Vagina (tissue), 2 donors: ENCODE data around the gene ITIH5.

Experiments used
- POLR2A ChIP-seq, 2 donors: fragments of 450-650 bp; IDR thresholded peaks; one replicate each; pipeline ENCODE4 v1.6.1; 2017; ENCODE audit warnings: antibody characterized with exemption in 2 of 2, mild to moderate bottlenecking in 2 of 2, moderate library complexity in 2 of 2
- TF ChIP-seq, protein P1 (sequence below), 3 experiments: fragments of 450-650 bp in 2 of 3; fragments of 200-600 bp in 1 of 3; sonication (generic) in 1 of 3; IDR thresholded peaks; one replicate each; pipeline ENCODE4 v1.5.1; 2017 to 2019; ENCODE audit warnings: antibody characterized with exemption in 3 of 3, mild to moderate bottlenecking in 2 of 3, moderate library complexity in 2 of 3

DNA sequence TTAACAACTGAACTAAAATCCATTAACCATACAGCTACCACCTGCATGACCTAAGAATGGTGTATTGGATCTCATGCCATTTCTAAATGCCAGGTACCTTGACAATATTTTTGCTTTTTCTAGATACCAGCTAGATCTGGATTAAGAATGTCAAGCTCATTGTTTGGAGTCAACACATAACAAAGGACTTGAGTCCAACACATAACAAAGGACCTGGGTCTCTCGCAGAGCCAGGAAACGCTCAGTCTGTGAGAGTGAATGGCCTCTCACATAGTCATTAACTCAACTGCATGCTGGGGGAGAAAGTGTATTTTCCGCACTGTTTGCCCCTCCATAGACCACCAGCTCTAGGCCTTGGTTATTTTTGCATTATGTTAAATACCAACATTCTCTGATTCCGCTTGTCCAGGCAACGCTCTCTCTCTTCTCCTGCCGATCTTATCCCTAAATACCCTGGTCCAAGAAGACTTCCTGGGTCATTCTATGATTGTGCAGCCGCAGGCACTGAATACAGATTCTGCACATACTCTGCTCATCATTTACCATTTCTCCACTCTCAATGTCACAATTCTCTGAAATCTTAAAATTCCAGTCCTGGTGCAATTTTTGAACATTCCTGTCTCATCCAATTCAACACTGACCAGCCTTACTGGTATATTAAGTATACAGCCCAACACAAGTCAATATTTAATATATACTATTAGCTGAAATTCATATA is 31.2 kb downstream of the ITIH5 start:
- no peak for TF ChIP-seq POLR2A (IDR thresholded peaks at IDR 0.05)
- TF ChIP-seq, protein P1, sequence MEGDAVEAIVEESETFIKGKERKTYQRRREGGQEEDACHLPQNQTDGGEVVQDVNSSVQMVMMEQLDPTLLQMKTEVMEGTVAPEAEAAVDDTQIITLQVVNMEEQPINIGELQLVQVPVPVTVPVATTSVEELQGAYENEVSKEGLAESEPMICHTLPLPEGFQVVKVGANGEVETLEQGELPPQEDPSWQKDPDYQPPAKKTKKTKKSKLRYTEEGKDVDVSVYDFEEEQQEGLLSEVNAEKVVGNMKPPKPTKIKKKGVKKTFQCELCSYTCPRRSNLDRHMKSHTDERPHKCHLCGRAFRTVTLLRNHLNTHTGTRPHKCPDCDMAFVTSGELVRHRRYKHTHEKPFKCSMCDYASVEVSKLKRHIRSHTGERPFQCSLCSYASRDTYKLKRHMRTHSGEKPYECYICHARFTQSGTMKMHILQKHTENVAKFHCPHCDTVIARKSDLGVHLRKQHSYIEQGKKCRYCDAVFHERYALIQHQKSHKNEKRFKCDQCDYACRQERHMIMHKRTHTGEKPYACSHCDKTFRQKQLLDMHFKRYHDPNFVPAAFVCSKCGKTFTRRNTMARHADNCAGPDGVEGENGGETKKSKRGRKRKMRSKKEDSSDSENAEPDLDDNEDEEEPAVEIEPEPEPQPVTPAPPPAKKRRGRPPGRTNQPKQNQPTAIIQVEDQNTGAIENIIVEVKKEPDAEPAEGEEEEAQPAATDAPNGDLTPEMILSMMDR (IDR thresholded peaks at IDR 0.05): no peak
